Mesenchymal stem cell (in vitro differentiated cells and primary cell): ENCODE results near the gene NCOA1.

Source experiments
- DNase-seq: peaks from one replicate; pipeline ENCODE4 v3.0.0-alpha.2; 2013
- H2AFZ ChIP-seq: one replicate; pipeline ENCODE4 v1.6.1; 2013; ENCODE audit warnings: low read depth, mild to moderate bottlenecking, control low read depth, inconsistent platforms, low read length, moderate library complexity
- H2AK5ac ChIP-seq: 2 replicates; pipeline ENCODE4 v1.6.1; 2013; ENCODE audit warnings: low read length, moderate library complexity, mild to moderate bottlenecking, inconsistent platforms; ENCODE audit not compliant: severe bottlenecking
- H2BK120ac ChIP-seq: one replicate; pipeline ENCODE4 v1.6.1; 2013; ENCODE audit warnings: low read depth, mild to moderate bottlenecking, inconsistent platforms, low read length, moderate library complexity
- H2BK12ac ChIP-seq, 2 experiments: one replicate each; pipeline ENCODE4 v1.6.1; 2013; ENCODE audit warnings: inconsistent platforms in 2 of 2, low read length in 2 of 2, mild to moderate bottlenecking in 2 of 2, moderate library complexity in 2 of 2, control low read depth in 1 of 2
- H2BK15ac ChIP-seq: one replicate; pipeline ENCODE4 v1.6.1; 2013; ENCODE audit warnings: mild to moderate bottlenecking, low read depth, inconsistent platforms; ENCODE audit not compliant: poor library complexity, severe bottlenecking
- H2BK5ac ChIP-seq: 2 replicates; pipeline ENCODE4 v1.6.1; 2013; ENCODE audit warnings: low read depth, mild to moderate bottlenecking, low read length, control low read depth, inconsistent platforms; ENCODE audit not compliant: poor library complexity, severe bottlenecking
- H3K14ac ChIP-seq, 2 experiments: one replicate each; pipeline ENCODE4 v1.6.1; 2013; ENCODE audit warnings: inconsistent platforms in 2 of 2, low read length in 2 of 2, control low read depth in 1 of 2, mild to moderate bottlenecking in 1 of 2, moderate library complexity in 1 of 2
- H3K18ac ChIP-seq, 2 experiments: one replicate each; pipeline ENCODE4 v1.6.1; 2013; ENCODE audit warnings: inconsistent platforms in 2 of 2, low read length in 2 of 2, control low read depth in 1 of 2, low read depth in 1 of 2, mild to moderate bottlenecking in 1 of 2
- H3K23ac ChIP-seq, 2 experiments: one replicate each; pipeline ENCODE4 v1.6.1; 2013; ENCODE audit warnings: inconsistent platforms in 2 of 2, low read length in 2 of 2, mild to moderate bottlenecking in 2 of 2, moderate library complexity in 2 of 2, control low read depth in 1 of 2
- H3K27ac ChIP-seq: 2 replicates; pipeline ENCODE4 v1.5.1; 2013; ENCODE audit warnings: mild to moderate bottlenecking, moderate library complexity, low read length, control low read depth, inconsistent platforms; ENCODE audit not compliant: poor library complexity, severe bottlenecking
- H3K27me3 ChIP-seq, 2 experiments: 2 replicates each; pipeline versions ENCODE4 v1.6.1 to v1.7.0; 2013; ENCODE audit warnings: low read length in 2 of 2, mild to moderate bottlenecking in 2 of 2, moderate library complexity in 2 of 2, control low read depth in 1 of 2, inconsistent platforms in 1 of 2; ENCODE audit not compliant: control insufficient read depth in 1 of 2, insufficient read depth in 1 of 2
- H3K36me3 ChIP-seq, 2 experiments: 2 replicates each; pipeline versions ENCODE4 v1.6.1 to v1.7.0; 2013; ENCODE audit warnings: low read length in 2 of 2, control low read depth in 1 of 2, inconsistent platforms in 1 of 2, low read depth in 1 of 2, mild to moderate bottlenecking in 1 of 2; ENCODE audit not compliant: insufficient read depth in 2 of 2, control insufficient read depth in 1 of 2
- H3K4ac ChIP-seq, 2 experiments: one replicate each; pipeline ENCODE4 v1.6.1; 2013; ENCODE audit warnings: inconsistent platforms in 2 of 2, low read length in 2 of 2, mild to moderate bottlenecking in 2 of 2, moderate library complexity in 2 of 2, control low read depth in 1 of 2, low read depth in 1 of 2
- H3K4me1 ChIP-seq: 2 replicates; pipeline ENCODE4 v1.6.1; 2013; ENCODE audit warnings: low read depth, low read length, control low read depth; ENCODE audit not compliant: control insufficient read depth, insufficient read depth
- H3K4me2 ChIP-seq: 2 replicates; pipeline ENCODE4 v1.6.1; 2013; ENCODE audit warnings: low read length, mild to moderate bottlenecking, inconsistent platforms; ENCODE audit not compliant: poor library complexity, severe bottlenecking
- H3K4me3 ChIP-seq, 2 experiments: 2 replicates each; pipeline versions ENCODE4 v1.5.1 to v1.7.0; 2013; ENCODE audit warnings: low read length in 2 of 2, mild to moderate bottlenecking in 2 of 2, control low read depth in 1 of 2, low read depth in 1 of 2; ENCODE audit not compliant: insufficient read depth in 1 of 2
- H3K79me1 ChIP-seq: replicated peaks from 2 replicates; pipeline ENCODE4 v1.6.1; 2013; ENCODE audit warnings: mild to moderate bottlenecking, control low read depth, low read length, inconsistent platforms; ENCODE audit not compliant: poor library complexity, severe bottlenecking
- H3K9ac ChIP-seq: 2 replicates; pipeline ENCODE4 v1.7.0; 2013; ENCODE audit warnings: mild to moderate bottlenecking, low read length, moderate library complexity
- H3K9me3 ChIP-seq: 2 replicates; pipeline ENCODE4 v1.7.0; 2013; ENCODE audit warnings: mild to moderate bottlenecking, low read length; ENCODE audit not compliant: control insufficient read depth
- H4K8ac ChIP-seq: one replicate; pipeline ENCODE4 v1.6.1; 2013; ENCODE audit warnings: inconsistent platforms, mild to moderate bottlenecking, low read length, moderate library complexity
- H4K91ac ChIP-seq: one replicate; pipeline ENCODE4 v1.6.1; 2013; ENCODE audit warnings: mild to moderate bottlenecking, low read length, inconsistent platforms
- WGBS: methylation state at CpG from one replicate; pipeline ENCODE4 v1.1.7; 2013; ENCODE audit warnings: mixed read lengths; 5-methylcytosine and 5-hydroxymethylcytosine counted together

The NCOA1 gene

DNA sequence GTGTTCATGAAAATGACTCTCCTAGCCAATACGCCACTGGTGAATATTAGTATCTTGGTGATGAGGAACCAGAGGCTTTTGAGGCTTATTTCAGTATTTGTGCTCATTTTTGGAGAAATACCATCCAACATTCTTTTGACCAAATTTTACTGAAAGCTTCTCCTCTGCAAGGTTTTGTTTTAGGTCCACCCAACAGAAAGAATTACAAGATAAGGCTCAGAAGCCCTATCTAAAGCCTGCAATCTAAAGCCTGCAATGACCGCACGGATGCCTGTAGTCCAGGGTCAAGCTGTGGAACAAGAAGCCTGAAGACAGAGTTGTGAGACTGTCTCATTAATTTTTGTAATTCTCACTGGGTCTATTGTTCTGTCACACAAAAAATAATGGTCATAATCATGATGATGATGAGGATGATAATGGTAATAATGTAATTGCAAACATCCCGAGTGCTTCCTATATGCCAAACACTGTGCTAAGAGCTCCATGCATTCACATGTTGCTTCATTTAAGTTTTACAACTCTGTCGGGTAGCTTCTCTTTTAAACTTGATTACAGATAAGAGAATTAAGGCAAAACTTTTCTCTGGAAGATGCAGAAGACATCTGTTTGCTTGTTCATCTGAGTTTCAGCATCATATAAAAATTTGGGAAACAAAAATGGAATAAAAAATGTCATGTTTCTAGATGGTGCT lies 33.2 kb upstream of the NCOA1 start:
- no peak for DNase-seq
- Histone ChIP-seq H3K27ac (no peak overlapping the region), H3K4me1 (peaks cover 3% of the 10 kb centered on the region), H3K9me3 (no peaks in the 10 kb centered on the region), H3K36me3 (no peaks in the 10 kb centered on the region), H2BK120ac (no peak overlapping the region), H3K9ac (no peak overlapping the region), H3K23ac (no peak overlapping the region), H4K91ac (no peak overlapping the region), H3K4me3 (no peak overlapping the region), H3K14ac (no peak overlapping the region), H3K4me2 (no peak overlapping the region), H2AK5ac (no peak overlapping the region), H2AFZ (no peak overlapping the region), H2BK12ac (no peak overlapping the region), H3K79me1 (no peaks in the 10 kb centered on the region), H2BK5ac (no peak overlapping the region), H2BK15ac (no peak overlapping the region), H3K4ac (no peak overlapping the region), H3K27me3 (no peaks in the 10 kb centered on the region), H4K8ac (no peak overlapping the region), H3K18ac (no peak overlapping the region)
- 97% methylated on average over 2 of the region's 5 CpGs for WGBS

DNA sequence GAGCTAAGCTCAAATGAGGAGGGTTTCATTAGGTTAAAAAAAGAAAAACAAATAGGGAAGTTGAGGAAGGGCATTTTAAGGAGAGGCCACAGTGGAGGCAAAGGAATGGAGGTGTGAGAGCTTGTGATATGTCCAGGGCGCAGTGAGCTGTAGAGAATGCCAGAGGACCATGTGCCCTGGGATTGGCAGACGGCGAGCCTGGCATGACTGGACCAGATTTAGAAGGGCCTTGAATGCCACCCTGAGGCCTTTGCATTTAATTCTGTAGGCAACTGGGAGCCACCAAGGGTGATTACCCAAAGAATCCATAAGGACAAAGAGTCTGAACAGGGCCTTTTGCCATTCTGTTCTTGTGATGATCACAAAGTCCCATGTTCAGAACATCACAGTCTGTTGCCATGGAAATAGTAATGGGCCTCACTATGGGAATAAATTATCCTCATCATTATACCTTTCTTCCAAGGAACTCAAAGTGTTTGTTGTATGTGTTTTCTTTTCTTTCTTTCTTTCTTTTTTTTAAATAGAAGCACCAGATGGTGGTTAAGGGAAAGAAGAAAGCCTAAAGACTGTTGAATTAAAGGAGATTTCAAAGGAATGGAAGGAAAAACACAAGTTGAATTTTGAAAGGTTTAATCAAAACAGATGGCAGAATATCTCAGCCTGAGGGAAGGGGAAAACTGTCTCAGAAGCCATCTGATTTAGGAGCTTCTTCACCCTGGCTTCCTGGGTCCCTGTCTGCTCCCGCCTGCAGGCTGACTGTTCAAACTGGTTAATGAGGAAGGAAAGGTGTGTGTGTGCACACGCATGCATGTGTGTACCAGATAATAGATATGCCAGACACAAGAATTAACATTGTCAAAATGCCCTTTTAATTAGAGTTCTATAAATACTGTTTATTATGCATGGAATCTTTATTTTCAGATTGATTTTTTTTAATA lies 31.6 kb upstream of the NCOA1 start:
- Histone ChIP-seq H2BK12ac (no peak overlapping the region), H2AK5ac (no peak overlapping the region), H3K14ac (no peak overlapping the region), H3K79me1 (no peaks in the 10 kb centered on the region), H3K4me1 (peaks cover 3% of the 10 kb centered on the region), H4K91ac (no peak overlapping the region), H3K9me3 (no peaks in the 10 kb centered on the region), H2BK15ac (no peak overlapping the region), H3K4ac (no peak overlapping the region), H3K23ac (no peak overlapping the region), H3K18ac (no peak overlapping the region), H2AFZ (no peak overlapping the region), H3K36me3 (no peaks in the 10 kb centered on the region), H3K9ac (no peak overlapping the region), H2BK120ac (no peak overlapping the region), H3K4me3 (no peak overlapping the region), H4K8ac (no peak overlapping the region), H3K4me2 (no peak overlapping the region), H3K27ac (no peak overlapping the region), H2BK5ac (no peak overlapping the region), H3K27me3 (peaks cover 0 to 4% of the 10 kb centered on the region in 2 experiments)
- 93% methylated on average over 3 of the region's 5 CpGs for WGBS
- DNase-seq = no peak

DNA sequence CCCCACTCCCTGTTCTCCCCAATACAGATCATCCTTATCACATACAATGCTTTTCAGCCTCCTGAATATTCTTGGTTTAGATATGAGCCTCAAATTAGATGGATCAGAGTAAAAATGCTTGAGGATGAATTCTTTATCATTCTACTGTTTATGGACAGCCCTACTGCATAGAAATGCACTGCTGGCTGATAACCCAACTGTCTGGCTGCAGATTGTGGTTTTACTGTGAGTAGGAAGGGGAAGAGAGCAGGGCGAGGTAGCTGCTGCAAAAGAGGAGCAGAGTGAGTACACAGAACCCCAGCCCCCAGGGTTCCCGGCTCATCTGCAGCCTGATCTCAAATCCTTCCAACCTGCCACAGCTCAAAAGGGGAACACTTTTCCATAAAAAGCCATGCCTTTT lies 29.4 kb upstream of the NCOA1 start:
- 92% methylated on average over 2 of the region's 2 CpGs for WGBS
- H2AFZ ChIP-seq = no peak overlapping the region
- H3K14ac ChIP-seq = no peak overlapping the region
- no peak overlapping the region for H3K23ac ChIP-seq
- H3K79me1 ChIP-seq = no peaks in the 10 kb centered on the region
- no peaks in the 10 kb centered on the region for H3K9me3 ChIP-seq
- H4K8ac ChIP-seq = no peak overlapping the region
- no peak overlapping the region for H2BK5ac ChIP-seq
- no peak overlapping the region for H4K91ac ChIP-seq
- DNase-seq = no peak
- peaks cover 3% of the 10 kb centered on the region for H3K4me1 ChIP-seq
- H2BK15ac ChIP-seq = no peak overlapping the region
- H3K4me3 ChIP-seq = no peak overlapping the region
- no peak overlapping the region for H2AK5ac ChIP-seq
- H3K4ac ChIP-seq = no peak overlapping the region
- H2BK12ac ChIP-seq = no peak overlapping the region
- no peak overlapping the region for H3K4me2 ChIP-seq
- no peak overlapping the region for H3K18ac ChIP-seq
- no peak overlapping the region for H3K9ac ChIP-seq
- peaks cover 0 to 4% of the 10 kb centered on the region in 2 experiments for H3K27me3 ChIP-seq
- H3K27ac ChIP-seq = no peak overlapping the region
- no peak overlapping the region for H2BK120ac ChIP-seq
- H3K36me3 ChIP-seq = no peaks in the 10 kb centered on the region

DNA sequence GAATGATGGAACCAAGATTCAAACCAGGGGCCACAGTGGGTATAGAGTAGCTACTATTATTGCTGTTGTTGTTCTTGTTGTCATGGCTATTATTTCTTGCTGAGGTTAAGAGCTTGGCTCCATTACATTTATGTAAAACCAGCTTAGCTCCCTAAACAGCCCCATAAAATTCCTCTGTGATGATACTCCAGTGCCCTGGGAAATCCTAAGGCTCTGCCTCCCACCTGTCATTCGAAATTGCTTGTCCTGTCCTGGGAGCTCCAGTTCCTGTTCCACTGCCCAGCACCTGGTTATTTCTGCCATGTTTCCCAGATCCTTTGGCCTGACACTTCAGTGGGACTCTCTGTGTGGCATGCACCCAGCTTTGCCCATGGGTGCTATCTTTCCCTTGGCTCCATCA lies 27.8 kb upstream of the NCOA1 start:
- Histone ChIP-seq H2BK12ac (no peak overlapping the region), H3K36me3 (no peaks in the 10 kb centered on the region), H4K91ac (no peak overlapping the region), H3K9ac (no peak overlapping the region), H2AFZ (no peak overlapping the region), H3K23ac (no peak overlapping the region), H3K14ac (no peak overlapping the region), H3K4ac (no peak overlapping the region), H3K27ac (no peak overlapping the region), H4K8ac (no peak overlapping the region), H3K18ac (no peak overlapping the region), H3K4me3 (no peak overlapping the region), H3K4me1 (no peaks in the 10 kb centered on the region), H3K27me3 (peaks cover 0 to 4% of the 10 kb centered on the region in 2 experiments), H2BK120ac (no peak overlapping the region), H2AK5ac (no peak overlapping the region), H3K79me1 (no peaks in the 10 kb centered on the region), H3K4me2 (no peak overlapping the region), H2BK5ac (no peak overlapping the region), H3K9me3 (no peaks in the 10 kb centered on the region), H2BK15ac (no peak overlapping the region)
- WGBS = 92% methylated on average over 1 of the region's 1 CpG
- DNase-seq = no peak
